HG02798 (cell line): Measurements from ENCODE around the gene SFMBT2.

ENCODE experiments used
- ATAC-seq: cut with Tn5 transposase; IDR thresholded peaks from one replicate; pipeline ENCODE4 v1.9.1; 2021; ENCODE audit warnings: mild to moderate bottlenecking; ENCODE audit not compliant: unreplicated experiment, poor library complexity

The SFMBT2 gene

DNA sequence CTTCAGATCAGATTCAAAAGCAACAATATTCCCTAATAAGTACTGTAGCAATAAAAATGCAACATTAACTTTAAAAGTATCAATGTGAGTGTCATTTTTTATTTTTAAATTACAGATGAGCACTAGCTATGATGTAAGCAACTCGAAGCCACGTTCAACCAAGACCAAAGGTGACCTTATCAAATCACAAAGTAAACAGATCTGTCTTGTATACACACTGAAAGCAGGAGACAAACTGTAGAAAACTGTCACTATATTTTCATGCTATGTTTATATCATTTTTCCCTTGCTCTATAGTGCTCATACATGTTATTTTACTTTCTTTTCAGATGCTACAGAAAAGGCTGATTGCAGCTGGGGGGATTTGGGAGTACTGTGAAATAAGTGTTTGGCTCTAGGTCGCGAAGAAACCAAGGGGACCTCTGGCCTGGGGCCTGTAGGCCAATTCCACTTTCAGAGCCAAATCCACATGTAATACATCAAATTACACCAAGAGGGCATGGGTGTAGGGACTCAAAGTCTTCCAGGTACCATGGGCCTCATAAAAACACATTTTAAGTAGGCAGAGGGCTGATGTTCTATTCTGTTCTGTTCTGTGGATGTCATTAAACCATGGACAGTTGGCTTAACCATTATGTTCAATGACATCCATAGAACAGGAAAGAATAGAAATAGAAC lies 245.2 kb downstream of the SFMBT2 start:
- no peak for ATAC-seq

GRCh38 chr10:7164955-7165354 lies 245.9 kb downstream of the SFMBT2 start:
- no peak for ATAC-seq

DNA sequence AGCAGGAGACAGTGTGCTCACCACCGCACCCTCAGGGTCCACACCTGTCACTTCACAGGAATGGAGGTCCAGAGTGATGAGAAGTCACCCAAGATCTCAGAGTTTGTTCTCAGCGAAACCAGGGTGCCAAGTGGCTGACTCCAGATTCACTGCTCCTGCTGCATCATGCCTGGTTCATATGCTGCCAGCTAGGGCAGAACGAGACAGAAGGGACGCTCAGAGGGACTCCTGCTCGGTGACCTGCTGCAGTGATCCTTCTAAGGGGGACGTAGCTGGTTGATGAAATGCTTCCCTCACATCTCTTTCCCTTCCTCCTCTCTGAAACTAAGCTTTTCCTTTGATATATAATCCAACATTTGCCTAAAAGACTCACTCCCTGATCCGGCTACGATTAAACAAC lies 248.5 kb downstream of the SFMBT2 start:
- ATAC-seq = no peak

- ATAC-seq = no peak
Measured at GRCh38 chr10:7161484-7162250, 249.2 kb downstream of the SFMBT2 start.

DNA sequence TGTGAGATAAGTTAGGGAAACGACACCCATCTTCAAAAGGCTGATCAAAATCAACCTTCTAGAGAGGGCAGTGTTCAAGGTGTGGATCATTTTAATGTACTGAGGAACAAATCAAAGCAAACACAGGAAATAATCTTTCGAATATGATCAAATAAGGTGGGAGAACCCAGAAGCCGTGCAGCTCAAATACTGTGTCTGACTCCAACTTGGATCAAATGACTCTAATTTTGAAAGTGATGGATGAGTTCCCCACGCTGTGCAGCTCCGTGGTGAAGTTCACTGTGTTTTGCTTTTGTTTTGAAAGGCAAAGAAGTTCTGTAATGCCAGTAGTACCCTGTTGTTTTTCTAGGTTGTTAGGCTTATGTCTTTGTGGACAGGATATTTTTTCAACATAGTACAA lies 250.9 kb downstream of the SFMBT2 start:
- ATAC-seq = no peak

GRCh38 chr10:7159517-7159916 lies 251.3 kb downstream of the SFMBT2 start:
- ATAC-seq = no peak

DNA sequence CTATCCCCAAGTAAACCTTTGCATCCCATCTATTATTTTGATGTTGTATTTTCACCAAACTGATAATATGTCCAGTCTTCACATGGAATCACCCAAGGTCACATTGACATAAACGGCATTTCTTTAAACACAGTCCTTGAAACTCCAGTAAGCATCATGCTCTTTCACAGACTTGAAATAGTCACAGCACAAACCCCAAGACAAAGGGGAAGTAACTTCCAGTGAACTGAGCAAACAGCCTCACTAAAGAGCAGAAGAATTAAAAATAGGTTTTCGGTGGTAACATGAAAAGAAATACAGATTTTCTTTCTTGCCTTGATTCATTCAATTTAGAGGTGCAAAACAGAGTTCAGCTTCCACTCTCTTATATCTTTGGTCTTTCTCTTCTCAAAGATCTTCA lies 253.7 kb downstream of the SFMBT2 start:
- no peak for ATAC-seq

- no peak for ATAC-seq
Measured at GRCh38 chr10:7153750-7154149, 257.1 kb downstream of the SFMBT2 start.

- ATAC-seq = no peak
Measured at GRCh38 chr10:7152982-7153381, 257.9 kb downstream of the SFMBT2 start.

- ATAC-seq = no peak
Measured at GRCh38 chr10:7152341-7152740, 258.5 kb downstream of the SFMBT2 start.

GRCh38 chr10:7151538-7151937 lies 259.3 kb downstream of the SFMBT2 start:
- no peak for ATAC-seq

DNA sequence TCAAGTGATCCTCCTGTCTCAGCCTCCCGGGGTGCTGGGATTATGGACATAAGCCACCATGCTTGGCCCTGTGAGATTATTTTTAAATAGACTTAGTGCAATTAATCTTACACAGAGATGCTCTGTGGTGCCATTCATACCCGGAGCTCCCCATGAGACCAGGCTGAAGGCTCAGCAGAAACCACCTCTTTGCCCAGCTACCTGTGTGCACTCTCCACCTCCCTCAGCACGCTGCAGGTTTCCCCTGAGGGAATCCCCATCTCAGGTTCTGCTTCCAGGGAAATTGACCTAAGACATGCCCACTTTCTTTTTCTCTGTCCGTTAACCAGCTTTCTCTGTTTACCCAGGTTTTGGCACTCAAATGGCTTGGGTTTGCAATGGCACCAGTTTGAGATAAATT lies 260.5 kb downstream of the SFMBT2 start:
- ATAC-seq = no peak

DNA sequence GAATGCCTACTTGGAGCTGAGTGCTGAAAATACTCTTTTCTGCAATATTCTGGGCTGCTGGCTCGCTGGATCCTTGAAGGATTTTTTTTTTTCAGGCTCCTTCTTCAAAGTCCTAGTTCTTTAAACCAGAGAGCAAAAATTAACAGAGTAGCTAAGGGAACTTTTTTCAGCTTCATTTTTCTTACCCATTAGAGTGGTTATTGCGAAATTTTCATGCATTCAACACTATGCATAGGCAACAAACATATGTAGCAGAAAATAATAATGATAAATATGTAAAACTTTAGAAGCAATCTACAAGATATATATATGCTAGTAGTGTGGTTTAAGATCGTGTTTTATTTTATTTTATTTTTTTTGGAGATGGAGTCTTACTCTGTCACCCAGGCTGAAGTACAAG lies 264.6 kb downstream of the SFMBT2 start:
- no peak for ATAC-seq

DNA sequence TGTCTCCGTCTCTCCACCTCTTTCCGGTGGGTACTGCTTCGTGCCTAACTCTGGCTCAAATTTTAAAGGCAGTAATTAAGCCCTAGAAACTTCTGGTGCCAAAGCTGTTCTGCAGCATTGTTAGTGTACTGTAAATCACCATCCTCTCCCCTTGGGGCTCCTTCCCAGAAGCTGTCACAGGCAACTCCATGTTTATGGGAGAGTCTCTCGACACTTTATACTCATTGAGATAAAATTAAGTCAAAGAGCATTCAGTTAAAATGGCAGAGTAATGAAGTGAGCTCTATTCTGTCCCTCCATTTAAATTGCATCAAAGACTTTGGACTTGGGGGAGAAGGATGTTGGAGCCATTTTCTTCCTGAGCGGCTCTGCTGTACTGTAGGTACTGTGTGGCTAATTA lies 274.8 kb downstream of the SFMBT2 start:
- no peak for ATAC-seq

DNA sequence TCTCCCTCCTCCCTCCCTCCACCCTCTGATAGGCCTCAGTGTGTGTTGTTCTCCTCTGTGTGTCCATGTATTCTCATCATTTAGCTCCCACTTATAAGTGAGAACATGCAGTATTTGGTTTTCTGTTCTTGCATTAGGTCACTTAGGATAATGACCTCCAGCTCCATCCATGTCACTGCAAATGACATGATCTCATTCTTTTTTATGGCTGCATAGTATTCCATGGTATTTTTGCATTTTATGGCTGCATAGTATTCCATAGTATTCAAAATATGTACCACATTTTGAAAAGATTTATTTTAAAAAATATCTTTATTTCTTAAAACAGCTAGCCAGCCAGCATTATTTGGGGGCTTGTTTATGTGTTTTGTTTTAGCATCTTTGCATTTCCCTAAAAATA lies 275.6 kb downstream of the SFMBT2 start:
- no peak for ATAC-seq

DNA sequence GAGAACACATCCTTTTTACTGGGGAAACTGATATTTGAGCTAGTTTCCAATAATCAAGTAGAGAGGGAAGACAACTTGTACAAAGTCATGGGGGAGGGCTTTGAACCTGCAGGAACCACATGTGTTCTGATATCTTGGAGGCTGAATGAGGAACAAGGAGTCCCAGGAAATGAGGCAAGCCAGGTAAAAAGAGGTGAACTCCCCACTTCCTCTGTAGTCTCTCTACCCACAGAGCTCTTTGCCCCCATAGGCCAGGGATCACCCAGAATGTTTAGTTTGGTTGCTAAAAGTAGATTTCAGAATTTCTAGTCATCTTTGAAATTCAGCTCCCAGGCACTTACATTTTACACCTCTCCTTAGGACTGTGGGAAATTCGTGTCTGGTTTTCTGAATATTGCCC lies 276.4 kb downstream of the SFMBT2 start:
- ATAC-seq = no peak

DNA sequence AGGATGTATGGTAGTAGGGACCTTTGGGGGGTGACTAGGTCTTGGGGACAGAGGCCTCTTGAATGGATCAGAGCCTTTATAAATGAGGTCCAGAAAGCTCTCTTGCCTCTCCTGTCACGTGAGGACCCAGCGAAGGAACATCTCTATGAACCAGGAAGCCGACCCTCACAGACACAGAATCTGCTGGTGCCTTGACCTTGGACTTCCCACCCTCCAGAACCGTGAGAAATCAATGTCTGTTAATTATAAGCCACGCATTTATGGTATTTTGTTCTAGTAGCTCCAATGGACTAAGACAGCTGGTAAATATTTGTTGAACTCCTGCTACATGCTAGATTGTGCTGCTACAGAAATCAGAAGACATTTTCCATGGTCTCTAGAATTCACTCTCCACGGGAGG lies 276.9 kb downstream of the SFMBT2 start:
- ATAC-seq = no peak

DNA sequence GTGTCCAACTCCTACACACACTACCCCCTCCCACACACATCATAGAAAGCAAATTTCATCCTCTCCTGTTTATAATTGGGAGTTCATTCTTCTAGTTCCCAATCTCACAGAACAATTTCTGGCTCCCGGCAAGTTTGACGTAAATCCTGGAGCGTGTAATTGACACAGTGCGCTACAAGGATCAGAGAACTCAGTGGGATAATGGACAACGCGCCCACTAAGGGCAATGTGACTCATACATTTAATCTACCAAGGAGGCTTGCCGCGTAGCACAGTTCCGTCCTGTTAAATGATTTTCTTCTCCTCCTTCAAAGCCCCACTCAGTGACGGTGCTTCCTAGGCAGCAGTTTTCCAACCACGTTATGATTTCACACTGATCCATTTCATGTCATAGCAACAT lies 277.6 kb downstream of the SFMBT2 start:
- no peak for ATAC-seq

GRCh38 chr10:7130191-7130911 lies 280.5 kb downstream of the SFMBT2 start:
- ATAC-seq = no peak

DNA sequence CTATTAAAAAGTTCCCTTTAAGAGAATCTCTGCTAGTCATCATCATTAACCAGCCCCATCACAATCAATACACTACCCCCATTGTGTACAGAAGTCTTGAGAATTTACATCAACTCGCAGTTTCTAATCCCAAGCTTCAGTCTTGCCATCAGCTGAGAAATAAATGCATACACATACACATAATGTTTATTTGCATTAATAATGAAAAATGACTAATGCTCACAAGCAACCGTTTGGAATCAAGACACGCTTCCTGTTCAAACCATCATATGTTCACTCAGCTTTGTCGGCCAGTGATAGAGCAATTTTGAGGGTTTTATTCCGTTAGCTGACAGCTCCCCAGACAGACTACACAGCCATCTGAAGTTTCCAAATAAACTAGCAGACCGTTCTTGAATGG lies 287.1 kb downstream of the SFMBT2 start:
- no peak for ATAC-seq

- no peak for ATAC-seq
Measured at GRCh38 chr10:7122561-7122960, 288.3 kb downstream of the SFMBT2 start.
